ENCODE measurements around the gene FADS2.

DNA sequence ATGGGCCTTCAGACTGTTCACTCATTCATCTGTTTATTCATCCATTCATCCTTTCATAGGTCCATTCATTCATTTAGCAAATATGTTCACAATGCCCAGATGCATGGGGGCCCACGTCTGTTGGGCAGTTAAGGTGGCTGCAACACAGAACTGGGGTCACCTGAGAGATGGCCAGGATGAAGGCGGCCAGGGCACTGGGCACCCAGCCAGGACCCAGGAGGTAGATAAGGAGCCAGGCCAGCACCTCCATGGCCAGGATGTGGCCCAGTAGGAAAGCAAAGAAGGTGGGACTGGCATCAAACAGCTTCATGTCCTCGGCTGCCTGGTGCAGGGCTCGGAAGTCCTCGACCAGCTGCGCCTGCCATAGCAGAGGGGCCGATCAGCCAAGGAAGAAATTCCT lies 51.1 kb downstream of the FADS2 start:
- TF ChIP-seq CHD2 (IDR thresholded peaks at IDR 0.05; ENCODE audit: low read depth, low read length) = no peak
- no peak for TF ChIP-seq CTCF (IDR thresholded peaks at IDR 0.05 in 2 of 3, conservative IDR thresholded peaks at IDR 0.05 in 1 of 3; ENCODE audit: insufficient read depth in 2 of 3, low read depth in 1 of 3, low read length in 3 of 3)
- no peak for TF ChIP-seq RNF219 (CRISPR knock-in tag; IDR thresholded peaks at IDR 0.05)
- no peak for TF ChIP-seq ARID2 (IDR thresholded peaks at IDR 0.05)
- TF ChIP-seq, protein P1, sequence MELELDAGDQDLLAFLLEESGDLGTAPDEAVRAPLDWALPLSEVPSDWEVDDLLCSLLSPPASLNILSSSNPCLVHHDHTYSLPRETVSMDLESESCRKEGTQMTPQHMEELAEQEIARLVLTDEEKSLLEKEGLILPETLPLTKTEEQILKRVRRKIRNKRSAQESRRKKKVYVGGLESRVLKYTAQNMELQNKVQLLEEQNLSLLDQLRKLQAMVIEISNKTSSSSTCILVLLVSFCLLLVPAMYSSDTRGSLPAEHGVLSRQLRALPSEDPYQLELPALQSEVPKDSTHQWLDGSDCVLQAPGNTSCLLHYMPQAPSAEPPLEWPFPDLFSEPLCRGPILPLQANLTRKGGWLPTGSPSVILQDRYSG (tag; conservative IDR thresholded peaks at IDR 0.05; ENCODE audit: low read depth) = no peak
- TF ChIP-seq ZNF23 (CRISPR knock-in tag; IDR thresholded peaks at IDR 0.05) = no peak
- TF ChIP-seq ELF4 (CRISPR knock-in tag; IDR thresholded peaks at IDR 0.05) = no peak
- no peak for TF ChIP-seq TOE1 (IDR thresholded peaks at IDR 0.05; ENCODE audit: borderline replicate concordance)
- TF ChIP-seq TOE1 (CRISPR knock-in tag; IDR thresholded peaks at IDR 0.05; ENCODE audit: borderline replicate concordance, low read depth) = no peak
- no peak for TF ChIP-seq SMAD4 (CRISPR knock-in tag; conservative IDR thresholded peaks at IDR 0.05)
- no peak for TF ChIP-seq PYGO2 (tag; IDR thresholded peaks at IDR 0.05)
- no peak for TF ChIP-seq MYC (IDR thresholded peaks at IDR 0.05; ENCODE audit: low read depth, low read length)
- no peak for TF ChIP-seq MYC (CRISPR knock-in tag; IDR thresholded peaks at IDR 0.05; ENCODE audit: borderline replicate concordance, low read depth)
- no peak for TF ChIP-seq YY1 (IDR thresholded peaks at IDR 0.05; ENCODE audit: borderline replicate concordance in 1 of 3, control insufficient read depth in 1 of 3, extremely low read depth in 1 of 3, insufficient read depth in 3 of 3, insufficient read length in 1 of 3, insufficient replicate concordance in 2 of 3, low read depth in 1 of 3, low read length in 2 of 3)
- TF ChIP-seq SPI1 (IDR thresholded peaks at IDR 0.05; ENCODE audit: borderline replicate concordance, low read depth, low read length) = no peak
